HEK293T (cell line): ENCODE measurements around the gene KRTAP19-7.

ENCODE experiments used
- ARNT ChIP-seq: fragments of 450-650 bp; IDR thresholded peaks from 2 replicates; pipeline ENCODE4 v1.6.1; 2017; ENCODE audit warnings: mild to moderate bottlenecking
- BHLHE40 ChIP-seq: fragments of 450-650 bp; IDR thresholded peaks from 2 replicates; pipeline ENCODE4 v1.6.1; 2016; ENCODE audit warnings: mild to moderate bottlenecking, moderate library complexity, borderline replicate concordance
- CTBP1 ChIP-seq: fragments of 450-650 bp; IDR thresholded peaks from 2 replicates; pipeline ENCODE4 v1.6.1; 2016; ENCODE audit warnings: borderline replicate concordance
- ELF4 ChIP-seq: fragments of 450-650 bp; IDR thresholded peaks from 2 replicates; pipeline ENCODE4 v1.6.1; 2017; ENCODE audit warnings: antibody characterized with exemption
- FOXA1 ChIP-seq: fragments of 450-650 bp; IDR thresholded peaks from 2 replicates; pipeline ENCODE4 v1.6.1; 2016; ENCODE audit warnings: mild to moderate bottlenecking
- FOXK2 ChIP-seq: fragments of 450-650 bp; IDR thresholded peaks from 2 replicates; pipeline ENCODE4 v1.6.1; 2016; ENCODE audit warnings: mild to moderate bottlenecking
- FOXM1 ChIP-seq: fragments of 450-650 bp; IDR thresholded peaks from 2 replicates; pipeline ENCODE4 v1.6.1; 2017; ENCODE audit warnings: mild to moderate bottlenecking, borderline replicate concordance
- HDGF ChIP-seq: fragments of 450-650 bp; IDR thresholded peaks from 2 replicates; pipeline ENCODE4 v1.6.1; 2017; ENCODE audit warnings: antibody characterized with exemption, borderline replicate concordance
- L3MBTL2 ChIP-seq: fragments of 450-650 bp; conservative IDR thresholded peaks from 2 replicates; pipeline ENCODE4 v1.6.1; 2016; ENCODE audit warnings: mild to moderate bottlenecking
- TARDBP ChIP-seq: fragments of 450-650 bp; IDR thresholded peaks from 2 replicates; pipeline ENCODE4 v1.6.1; 2016
- ZNF384 ChIP-seq: fragments of 450-650 bp; IDR thresholded peaks from 2 replicates; pipeline ENCODE4 v1.6.1; 2016

- TF ChIP-seq ZNF384 (no peak), CTBP1 (no peak), FOXM1 (no peak), FOXK2 (no peak), FOXA1 (no peak), ARNT (no peak), HDGF (no peak), ELF4 (no peak), L3MBTL2 (no peak), TARDBP (no peak), BHLHE40 (no peak)
These were observed 19.0 kb upstream of the KRTAP19-7 start for GRCh38 chr21:30580132-30580531.
